Measurements from ENCODE around the gene SPARCL1. TPM values are rescaled to one million over a fixed set of nuclear protein-coding genes. Genes with fewer than 3 reads are reported as not detected.
"Not testable (repeated sequence)": the region's sequence is repeated elsewhere in the genome, so short reads cannot be mapped to it uniquely, and the experiment has no call there.

SPARCL1 gene
- total RNA-seq (ENCODE audit: unreplicated experiment) = not detected
- long read RNA-seq, partial matches to known transcripts = 0 of 1 reads
- long read RNA-seq, other reads (novel, unspliced or antisense) = 0 of 1 reads

GRCh38 chr4:87529187-87529586 lies at the start of gene SPARCL1:
SPARCL1 (minus strand) TSS chr4:87529376; CDS start chr4:87499574, 29,802 bp downstream.
- Mint-ChIP-seq H3K4me3 (ENCODE audit: unreplicated experiment) (no peak within 1 kb of the TSS), H3K4me1 (ENCODE audit: low read depth, unreplicated experiment) (peaks cover 18% of the 10 kb centered on the region), H3K9me3 (ENCODE audit: unreplicated experiment) (no peaks in the 10 kb centered on the region), H3K27me3 (ENCODE audit: unreplicated experiment) (no peaks in the 10 kb centered on the region), H3K27ac (ENCODE audit: unreplicated experiment) (no peak within 1 kb of the TSS), H3K36me3 (ENCODE audit: unreplicated experiment) (no peaks in the 10 kb centered on the region)
- no peak for DNase-seq
- no peak for TF ChIP-seq CTCF (IDR thresholded peaks at IDR 0.05; ENCODE audit: partially characterized antibody, unreplicated experiment)

- H3K9me3 Mint-ChIP-seq (ENCODE audit: unreplicated experiment) = no peaks in the 10 kb centered on the region
- H3K27me3 Mint-ChIP-seq (ENCODE audit: unreplicated experiment) = no peaks in the 10 kb centered on the region
- no peak overlapping the region for H3K27ac Mint-ChIP-seq (ENCODE audit: unreplicated experiment)
- DNase-seq = no peak
- no peak overlapping the region for H3K4me3 Mint-ChIP-seq (ENCODE audit: unreplicated experiment)
- no peaks in the 10 kb centered on the region for H3K4me1 Mint-ChIP-seq (ENCODE audit: low read depth, unreplicated experiment)
- no peak for TF ChIP-seq CTCF (IDR thresholded peaks at IDR 0.05; ENCODE audit: partially characterized antibody, unreplicated experiment)
- H3K36me3 Mint-ChIP-seq (ENCODE audit: unreplicated experiment) = no peaks in the 10 kb centered on the region
Observed at GRCh38 chr4:87575983-87576382, 46.8 kb upstream of the SPARCL1 start.

- no peaks in the 10 kb centered on the region for H3K9me3 Mint-ChIP-seq (ENCODE audit: unreplicated experiment)
- H3K4me1 Mint-ChIP-seq (ENCODE audit: low read depth, unreplicated experiment) = no peaks in the 10 kb centered on the region
- no peaks in the 10 kb centered on the region for H3K36me3 Mint-ChIP-seq (ENCODE audit: unreplicated experiment)
- no peak overlapping the region for H3K4me3 Mint-ChIP-seq (ENCODE audit: unreplicated experiment)
- no peak overlapping the region for H3K27ac Mint-ChIP-seq (ENCODE audit: unreplicated experiment)
- DNase-seq = no peak
- no peaks in the 10 kb centered on the region for H3K27me3 Mint-ChIP-seq (ENCODE audit: unreplicated experiment)
- no peak for TF ChIP-seq CTCF (IDR thresholded peaks at IDR 0.05; ENCODE audit: partially characterized antibody, unreplicated experiment)
Observed at GRCh38 chr4:87575408-87575807, 46.2 kb upstream of the SPARCL1 start.

GRCh38 chr4:87574996-87575395 lies 45.8 kb upstream of the SPARCL1 start:
- DNase-seq = no peak
- H3K27me3 Mint-ChIP-seq (ENCODE audit: unreplicated experiment) = no peaks in the 10 kb centered on the region
- no peak overlapping the region for H3K4me3 Mint-ChIP-seq (ENCODE audit: unreplicated experiment)
- no peaks in the 10 kb centered on the region for H3K36me3 Mint-ChIP-seq (ENCODE audit: unreplicated experiment)
- no peaks in the 10 kb centered on the region for H3K4me1 Mint-ChIP-seq (ENCODE audit: low read depth, unreplicated experiment)
- H3K27ac Mint-ChIP-seq (ENCODE audit: unreplicated experiment) = no peak overlapping the region
- H3K9me3 Mint-ChIP-seq (ENCODE audit: unreplicated experiment) = no peaks in the 10 kb centered on the region
- no peak for TF ChIP-seq CTCF (IDR thresholded peaks at IDR 0.05; ENCODE audit: partially characterized antibody, unreplicated experiment)

- H3K36me3 Mint-ChIP-seq (ENCODE audit: unreplicated experiment); H3K27me3 Mint-ChIP-seq (ENCODE audit: unreplicated experiment); H3K27ac Mint-ChIP-seq (ENCODE audit: unreplicated experiment); H3K4me3 Mint-ChIP-seq (ENCODE audit: unreplicated experiment); H3K9me3 Mint-ChIP-seq (ENCODE audit: unreplicated experiment); DNase-seq; H3K4me1 Mint-ChIP-seq (ENCODE audit: low read depth, unreplicated experiment): not testable (repeated sequence)
Observed at GRCh38 chr4:87574376-87574775, 45.2 kb upstream of the SPARCL1 start.
